HG02885 (cell line): Measurements from ENCODE around the gene HHIPL1.

Source experiments
- ATAC-seq: cut with Tn5 transposase; IDR thresholded peaks from one replicate; pipeline ENCODE4 v1.9.1; 2021; ENCODE audit warnings: mild to moderate bottlenecking; ENCODE audit not compliant: unreplicated experiment, poor library complexity

The HHIPL1 gene

DNA sequence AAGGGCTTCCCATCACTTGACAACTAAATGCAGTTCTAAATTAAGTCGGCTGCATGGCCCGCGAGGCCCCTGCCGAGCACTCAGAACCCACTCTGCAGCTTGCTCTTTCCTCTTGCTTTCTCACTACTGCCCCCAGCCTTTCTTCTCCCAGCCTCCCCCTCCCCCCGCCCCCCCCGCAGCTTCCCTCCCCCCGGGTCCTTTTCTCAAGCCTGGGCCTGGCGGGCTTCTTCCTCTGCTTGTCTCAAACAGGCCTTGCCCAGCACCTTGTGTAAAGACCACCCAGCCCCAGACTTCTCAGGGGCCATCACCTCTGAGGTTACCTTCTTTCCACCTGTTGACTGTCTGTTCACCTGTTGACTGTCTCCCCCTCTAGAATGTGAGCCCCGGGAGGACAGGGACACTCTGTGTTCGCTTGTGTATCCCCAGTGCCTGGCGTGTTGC lies 40.2 kb downstream of the HHIPL1 start:
- no peak for ATAC-seq

GRCh38 chr14:99685596-99685995 lies 40.7 kb downstream of the HHIPL1 start:
- no peak for ATAC-seq

DNA sequence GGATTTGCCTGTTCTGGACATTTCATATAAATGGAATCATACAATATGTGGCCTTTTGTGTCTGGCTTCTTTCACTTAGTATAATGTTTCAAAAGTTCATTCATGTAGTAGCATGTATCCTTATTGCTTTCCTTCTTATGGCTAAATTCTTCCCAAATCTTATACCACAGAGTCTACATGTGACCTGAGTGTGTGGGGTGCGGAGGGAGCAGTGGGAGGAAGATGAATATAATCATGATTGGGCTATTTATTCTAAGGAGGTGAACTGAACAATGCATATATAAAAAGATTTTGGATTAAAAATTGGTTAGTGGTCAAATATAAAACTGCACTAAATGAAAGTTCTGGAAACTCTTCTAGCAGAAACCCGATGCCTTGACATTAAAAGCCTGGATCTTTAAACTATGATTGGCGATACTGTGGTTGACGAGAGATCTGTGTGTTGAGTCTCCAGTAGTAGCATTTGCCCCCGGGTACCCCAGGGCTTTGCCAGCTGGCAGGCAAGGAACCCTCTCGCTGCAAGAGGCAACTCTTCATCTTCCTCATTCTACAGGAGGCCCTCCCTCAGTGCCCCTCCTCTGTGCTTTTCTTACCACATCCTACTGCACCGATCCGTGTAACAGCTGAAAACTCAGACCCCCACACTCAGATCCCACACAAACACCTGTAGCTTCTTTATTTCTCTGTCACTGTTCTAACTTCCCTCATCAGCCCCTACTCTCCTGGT lies 41.8 kb downstream of the HHIPL1 start:
- no peak for ATAC-seq

GRCh38 chr14:99687284-99688209 lies 42.6 kb downstream of the HHIPL1 start:
- no peak for ATAC-seq

GRCh38 chr14:99688210-99688581 lies 43.3 kb downstream of the HHIPL1 start:
- no peak for ATAC-seq

- no peak for ATAC-seq
Measured at GRCh38 chr14:99688629-99689028, 43.7 kb downstream of the HHIPL1 start.

GRCh38 chr14:99689266-99690236 lies 44.6 kb downstream of the HHIPL1 start:
- ATAC-seq = no peak

GRCh38 chr14:99690636-99691035 lies 45.7 kb downstream of the HHIPL1 start:
- ATAC-seq = no peak

- no peak for ATAC-seq
Measured at GRCh38 chr14:99691111-99691885, 46.4 kb downstream of the HHIPL1 start.

- no peak for ATAC-seq
Measured at GRCh38 chr14:99693918-99694317, 49.0 kb downstream of the HHIPL1 start.

GRCh38 chr14:99696929-99697328 lies 52.0 kb downstream of the HHIPL1 start:
- no peak for ATAC-seq

DNA sequence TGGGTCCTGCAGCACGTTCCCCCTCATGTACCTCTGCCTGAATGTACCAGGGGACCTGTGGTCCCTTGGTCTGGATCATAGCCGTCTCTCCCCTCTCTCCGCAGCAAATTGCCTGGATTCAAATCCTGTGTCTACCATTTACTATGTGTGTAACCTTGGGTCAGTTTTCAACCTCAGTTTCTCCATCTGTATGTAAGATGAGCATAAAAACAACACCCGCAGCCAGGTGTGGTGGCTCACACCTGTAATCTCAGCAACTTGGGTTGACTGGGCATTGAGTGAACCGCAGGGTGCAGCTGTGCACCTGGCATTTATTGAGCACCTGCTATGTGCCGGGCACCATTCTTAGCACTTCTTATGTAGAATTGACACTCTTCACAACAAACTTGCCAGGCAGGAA lies 53.3 kb downstream of the HHIPL1 start:
- ATAC-seq = no peak

DNA sequence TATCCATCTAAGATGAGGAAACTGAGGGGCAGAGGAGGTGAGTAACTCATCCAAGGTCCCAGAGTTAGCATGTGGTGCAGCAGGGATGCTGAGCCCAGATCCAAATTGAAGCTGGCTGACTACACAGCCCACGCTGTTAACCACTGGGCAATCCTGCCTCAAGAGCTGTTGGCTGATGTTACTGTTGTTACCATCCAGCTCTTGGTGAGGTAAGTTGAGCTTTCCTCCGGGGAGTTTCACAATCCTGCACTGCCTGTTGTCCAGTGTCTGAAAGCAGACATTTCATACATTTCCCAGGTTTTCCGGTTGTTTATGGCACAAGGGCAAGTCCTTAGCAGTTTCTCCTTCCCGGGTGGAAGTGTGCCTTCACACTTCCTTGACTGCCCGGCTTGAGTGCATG lies 53.7 kb downstream of the HHIPL1 start:
- ATAC-seq = no peak

GRCh38 chr14:99699085-99699760 lies 54.3 kb downstream of the HHIPL1 start:
- no peak for ATAC-seq

DNA sequence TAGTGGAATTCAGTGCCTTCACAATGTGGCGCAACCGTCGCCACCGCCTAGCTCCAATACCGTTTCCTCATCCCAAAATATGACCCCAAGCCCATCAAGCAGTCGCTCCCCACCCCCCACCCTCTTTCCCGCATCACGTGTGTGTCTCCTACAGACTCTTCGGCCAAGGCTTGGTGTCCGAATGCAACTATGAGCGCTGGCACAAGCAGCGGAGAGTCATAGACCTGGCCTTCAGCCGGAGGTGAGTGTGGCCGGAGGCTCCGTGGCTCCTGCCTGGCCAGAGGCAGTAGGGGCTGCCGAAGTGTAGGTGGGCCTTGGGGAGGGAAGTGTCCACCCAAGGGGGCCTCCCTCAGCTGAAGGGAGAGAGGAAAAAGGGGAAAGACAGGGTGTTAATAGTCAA lies 54.9 kb downstream of the HHIPL1 start:
- ATAC-seq = no peak

GRCh38 chr14:99700379-99700778 lies 55.5 kb downstream of the HHIPL1 start:
- ATAC-seq = no peak

- no peak for ATAC-seq
Measured at GRCh38 chr14:99701260-99701659, 56.3 kb downstream of the HHIPL1 start.

GRCh38 chr14:99702115-99702514 lies 57.2 kb downstream of the HHIPL1 start:
- no peak for ATAC-seq

DNA sequence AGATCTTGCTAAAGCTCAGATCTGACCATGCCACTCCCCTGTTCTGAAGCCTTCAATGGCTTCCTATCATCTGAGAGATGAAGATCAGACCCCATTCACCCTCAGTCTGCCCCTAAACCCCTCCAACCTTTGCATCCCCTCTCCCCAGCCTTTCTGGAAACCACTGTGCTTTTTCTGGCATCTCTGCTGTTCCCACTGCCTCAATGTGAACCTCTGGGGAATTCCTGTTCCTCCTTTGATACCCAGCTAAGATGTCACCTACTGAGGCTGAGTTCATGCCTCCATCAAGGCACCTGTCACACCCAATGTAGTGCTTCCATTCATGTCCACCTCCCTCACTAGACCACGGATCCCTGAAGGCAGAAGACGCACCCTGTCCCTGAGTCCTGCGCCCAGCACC lies 58.5 kb downstream of the HHIPL1 start:
- no peak for ATAC-seq
